ENCODE results near the gene MRPS11. TPM values are rescaled to one million over a fixed set of nuclear protein-coding genes. Genes with fewer than 3 reads are reported as not detected.
"Not testable (repeated sequence)": the region's sequence is repeated elsewhere in the genome, so short reads cannot be mapped to it uniquely, and the experiment has no call there.

MRPS11 gene
- 68.7 and 72.6 TPM in 2 replicates for total RNA-seq

DNA sequence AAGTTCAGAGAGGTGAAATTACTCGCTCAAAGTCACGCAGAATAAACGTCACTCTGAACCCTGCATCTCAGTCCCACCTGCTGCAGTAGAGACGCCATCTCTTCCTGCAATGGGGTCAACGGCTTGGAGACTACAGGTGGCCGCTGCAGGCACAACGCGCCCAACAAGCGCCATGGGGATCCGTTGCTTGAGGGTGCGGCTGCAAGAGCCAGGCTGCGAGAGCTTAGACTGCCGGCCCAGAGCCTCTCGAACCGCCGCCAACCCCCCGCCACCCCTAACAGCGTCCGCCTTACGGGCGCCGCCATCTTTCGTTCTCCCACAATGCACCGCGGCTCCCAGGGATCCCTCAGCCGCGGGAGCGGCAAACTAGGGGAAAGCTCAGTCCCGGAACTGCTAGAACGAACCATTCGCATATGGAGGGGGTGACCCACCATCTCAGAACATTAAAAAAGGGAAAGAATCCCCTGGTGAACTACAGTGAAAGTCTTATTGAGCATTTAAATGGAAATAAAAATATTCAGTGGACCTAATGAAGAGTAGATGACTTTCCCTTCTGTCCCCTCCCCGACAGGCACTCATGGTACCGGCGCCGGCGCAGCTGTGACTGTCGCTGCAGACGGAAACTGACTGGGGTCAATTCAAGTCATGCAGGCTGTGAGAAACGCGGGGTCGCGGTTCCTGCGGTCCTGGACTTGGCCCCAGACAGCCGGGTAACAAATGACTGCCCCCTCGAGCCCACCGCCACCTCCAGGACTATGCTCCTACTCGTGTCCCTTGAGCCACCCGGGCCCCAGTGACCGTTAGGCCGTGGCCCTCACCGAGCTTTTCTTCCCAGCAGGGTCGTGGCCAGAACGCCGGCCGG is at the start of gene MRPS11, which contains the start of gene MRPL46:
Gene MRPS11 (plus strand): TSS at position 636 of the 862 bp plus-strand sequence. CDS start 10 bp downstream, at position 646.
Gene MRPL46 (minus strand): TSS at position 316 of the 862 bp plus-strand sequence. CDS start 11 bp downstream, at position 305.
- Mint-ChIP-seq H3K27ac (peak within 1 kb of the TSS; percentile 97), H3K36me3 (ENCODE audit: low read depth) (peaks cover 38% of the 10 kb centered on the region), H3K4me1 (peaks cover 33% of the 10 kb centered on the region), H3K9me3 (no peaks in the 10 kb centered on the region), H3K27me3 (no peaks in the 10 kb centered on the region), H3K4me3 (peak within 1 kb of the TSS; percentile 93)
- peak; percentile 97 for DNase-seq
- intact Hi-C loops (cut with micrococcal nuclease), result loop anchor here (1.0 to 2.0 kb wide), 3 partner anchors 79 to 430 kb away; partner anchors contain the start of gene DET1

DNA sequence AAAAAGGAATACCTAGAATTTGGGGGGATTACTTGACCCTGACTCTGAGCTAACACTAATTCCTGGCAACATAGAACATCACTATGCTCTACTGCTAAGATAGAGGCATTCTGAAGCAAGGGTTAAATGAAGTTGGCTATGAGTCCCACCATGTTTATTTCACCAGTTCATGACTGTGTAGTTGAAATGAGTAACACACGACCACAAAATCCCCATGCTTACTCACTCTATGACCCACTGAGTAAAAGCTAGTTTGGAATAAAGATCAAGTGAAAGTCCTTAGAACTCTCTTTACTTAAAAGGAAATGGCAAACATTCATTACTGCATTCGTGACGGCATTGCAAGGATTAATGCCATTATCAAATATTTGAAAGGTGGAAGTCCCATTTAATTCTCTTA is 47.7 kb upstream of the MRPS11 start:
- peaks cover 25% of the 10 kb centered on the region for H3K27me3 Mint-ChIP-seq
- peaks cover 3% of the 10 kb centered on the region for H3K9me3 Mint-ChIP-seq
- intact Hi-C loops (cut with micrococcal nuclease), result no loop called here
- H3K4me3 Mint-ChIP-seq, result no peak overlapping the region
- no peak for DNase-seq
- no peaks in the 10 kb centered on the region for H3K36me3 Mint-ChIP-seq (ENCODE audit: low read depth)
- no peaks in the 10 kb centered on the region for H3K4me1 Mint-ChIP-seq
- no peak overlapping the region for H3K27ac Mint-ChIP-seq

DNA sequence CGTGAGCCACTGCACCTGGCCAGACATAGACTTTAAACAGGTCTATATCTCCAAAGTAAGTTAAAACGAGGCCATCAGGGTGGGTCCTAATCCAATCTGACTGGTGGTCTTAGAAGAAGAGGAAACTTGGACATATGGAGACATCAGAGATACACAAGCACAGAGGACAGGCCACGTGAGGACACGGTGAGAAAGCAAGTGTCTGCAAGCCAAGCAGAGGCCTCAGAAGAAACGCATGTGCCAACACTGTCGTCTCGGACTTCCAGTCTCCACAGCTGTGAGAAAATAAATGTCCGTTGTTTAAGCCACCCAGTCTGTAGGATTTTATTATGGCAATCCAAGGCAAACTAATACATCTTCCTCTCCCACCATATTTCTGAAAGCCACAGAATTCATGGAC is 44.2 kb upstream of the MRPS11 start:
- DNase-seq, result no peak
- no peaks in the 10 kb centered on the region for H3K4me1 Mint-ChIP-seq
- peaks cover 24% of the 10 kb centered on the region for H3K27me3 Mint-ChIP-seq
- H3K4me3 Mint-ChIP-seq, result no peak overlapping the region
- H3K27ac Mint-ChIP-seq, result no peak overlapping the region
- H3K36me3 Mint-ChIP-seq (ENCODE audit: low read depth), result no peaks in the 10 kb centered on the region
- H3K9me3 Mint-ChIP-seq, result peaks cover 3% of the 10 kb centered on the region
- intact Hi-C loops (cut with micrococcal nuclease), result no loop called here

DNA sequence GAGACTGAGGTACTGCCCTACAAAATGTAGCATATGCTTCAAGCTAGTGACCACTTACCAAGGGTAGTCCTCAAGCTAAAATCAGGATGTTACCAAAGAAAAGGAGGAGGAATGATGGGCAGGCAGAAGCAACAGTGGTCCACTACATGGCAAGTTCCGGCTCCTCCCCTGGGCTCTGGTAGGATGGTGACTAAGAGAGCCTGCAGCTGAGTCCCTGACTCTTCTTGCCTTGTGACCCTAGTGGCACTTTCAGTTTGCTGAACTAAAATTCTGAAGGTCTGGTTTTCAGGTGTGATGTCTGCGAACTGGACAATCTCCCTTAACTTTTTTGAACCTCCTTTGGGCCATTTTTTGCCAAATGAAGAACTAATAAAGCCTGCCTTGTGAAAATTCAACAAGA is 41.2 kb upstream of the MRPS11 start:
- Mint-ChIP-seq H3K27me3 (peaks cover 19% of the 10 kb centered on the region), H3K36me3 (ENCODE audit: low read depth) (no peaks in the 10 kb centered on the region), H3K4me1 (no peaks in the 10 kb centered on the region), H3K27ac (no peak overlapping the region), H3K9me3 (no peaks in the 10 kb centered on the region), H3K4me3 (no peak overlapping the region)
- intact Hi-C loops (cut with micrococcal nuclease), result no loop called here
- no peak for DNase-seq

DNA sequence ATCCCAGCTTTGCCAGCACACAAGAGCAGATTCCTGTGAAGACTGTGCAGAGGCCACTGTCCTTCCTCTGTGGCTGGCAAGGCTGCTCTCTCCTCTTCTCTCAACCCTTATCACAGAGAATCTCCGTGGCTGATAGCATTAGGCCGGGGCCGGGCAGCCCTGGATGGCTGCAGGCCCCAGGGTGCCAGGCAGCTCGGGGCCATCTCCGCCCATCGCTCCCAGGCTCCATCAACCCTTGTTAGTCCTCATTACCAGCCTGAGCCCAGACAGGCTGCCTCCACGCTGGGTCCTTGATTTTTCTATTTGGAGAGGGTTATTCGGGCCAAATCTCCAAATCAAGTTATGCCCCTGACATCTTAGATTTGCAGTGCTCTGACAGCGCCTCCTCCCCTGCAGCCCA is 39.5 kb upstream of the MRPS11 start:
- Mint-ChIP-seq H3K4me3 (no peak overlapping the region), H3K36me3 (ENCODE audit: low read depth) (no peaks in the 10 kb centered on the region), H3K4me1 (no peaks in the 10 kb centered on the region), H3K27me3 (peaks cover 19% of the 10 kb centered on the region), H3K27ac (no peak overlapping the region), H3K9me3 (no peaks in the 10 kb centered on the region)
- intact Hi-C loops (cut with micrococcal nuclease), result no loop called here
- DNase-seq, result no peak

DNA sequence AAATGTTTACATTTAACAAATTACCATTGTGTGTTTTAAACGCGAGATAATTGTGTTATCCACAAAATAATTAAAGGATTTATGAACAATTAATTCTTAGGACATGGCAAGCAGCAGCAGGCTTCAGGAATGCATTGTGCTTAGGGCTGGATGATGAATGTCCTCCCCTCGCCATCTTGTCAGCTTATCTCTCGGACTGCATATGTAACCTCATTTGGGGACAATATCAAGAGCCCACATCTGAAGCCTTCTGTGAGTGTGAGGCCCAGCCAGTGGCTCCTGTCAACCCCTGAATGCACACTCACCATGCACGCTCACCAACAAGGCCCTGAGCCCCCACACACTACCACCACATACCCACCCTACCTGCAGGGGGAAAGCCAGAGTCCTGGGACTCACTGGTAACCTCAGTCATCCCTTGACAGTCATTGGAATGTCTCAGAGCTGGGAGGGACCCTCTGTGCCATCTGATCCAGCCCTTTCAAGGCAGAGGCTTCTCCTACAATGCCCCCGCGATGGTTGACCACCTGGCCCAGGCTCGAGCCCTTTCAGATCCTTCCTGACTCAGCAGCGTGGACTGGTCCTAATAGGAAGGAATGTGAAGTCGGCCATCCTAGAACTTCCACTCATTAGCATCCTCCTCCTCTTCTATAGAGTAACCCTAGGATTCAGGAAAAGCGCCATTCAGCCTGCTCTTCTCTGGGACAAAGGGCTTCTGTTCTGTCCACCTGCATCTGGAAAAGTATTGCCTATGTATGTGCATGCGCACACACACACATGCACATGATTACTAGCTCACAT is 38.5 kb upstream of the MRPS11 start:
- Mint-ChIP-seq H3K27ac (no peak overlapping the region), H3K27me3 (peaks cover 22% of the 10 kb centered on the region), H3K4me3 (no peak overlapping the region), H3K9me3 (no peaks in the 10 kb centered on the region), H3K36me3 (ENCODE audit: low read depth) (no peaks in the 10 kb centered on the region), H3K4me1 (no peaks in the 10 kb centered on the region)
- no peak for DNase-seq
- intact Hi-C loops (cut with micrococcal nuclease), result no loop called here

GRCh38 chr15:88430051-88430450 is 37.5 kb upstream of the MRPS11 start:
- H3K36me3 Mint-ChIP-seq (ENCODE audit: low read depth), result no peaks in the 10 kb centered on the region
- no peak overlapping the region for H3K4me3 Mint-ChIP-seq
- H3K27ac Mint-ChIP-seq, result no peak overlapping the region
- no peaks in the 10 kb centered on the region for H3K4me1 Mint-ChIP-seq
- H3K9me3 Mint-ChIP-seq, result no peaks in the 10 kb centered on the region
- H3K27me3 Mint-ChIP-seq, result peaks cover 22% of the 10 kb centered on the region
- no peak for DNase-seq
- intact Hi-C loops (cut with micrococcal nuclease), result no loop called here

GRCh38 chr15:88431441-88431840 is 36.1 kb upstream of the MRPS11 start:
- Mint-ChIP-seq H3K27ac (no peak overlapping the region), H3K36me3 (ENCODE audit: low read depth) (no peaks in the 10 kb centered on the region)

DNA sequence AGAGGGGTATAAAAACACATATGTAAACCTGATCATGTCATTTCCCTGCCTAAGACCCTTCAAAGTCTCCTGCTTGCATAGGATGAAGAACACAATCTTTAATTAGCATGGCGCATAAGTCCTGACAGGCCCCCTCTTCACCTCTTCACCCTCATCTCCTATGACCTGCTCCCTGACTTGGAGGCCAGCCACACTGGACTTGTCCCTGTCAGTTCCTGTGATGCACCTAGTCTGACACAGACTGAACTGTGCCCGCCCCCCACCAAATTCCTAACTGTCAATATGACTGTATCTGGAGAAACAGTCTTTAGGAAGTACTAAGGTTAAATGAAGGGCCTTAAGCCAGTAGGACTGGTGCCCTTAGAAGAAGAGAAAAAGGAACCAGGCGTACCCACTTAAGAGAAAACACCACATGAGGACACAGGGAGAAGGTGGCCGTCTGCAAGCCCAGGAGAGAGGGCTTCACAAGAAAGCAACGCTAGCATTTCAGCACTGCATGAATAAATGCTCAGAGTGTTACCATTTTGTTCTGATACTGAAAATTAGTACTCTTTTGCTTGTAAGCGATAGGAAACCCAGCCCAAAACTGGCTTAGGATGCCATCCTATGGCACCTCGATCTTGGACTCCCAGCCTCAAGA is 34.3 kb upstream of the MRPS11 start:
- Mint-ChIP-seq H3K27ac (no peak overlapping the region), H3K4me1 (no peaks in the 10 kb centered on the region), H3K27me3 (peaks cover 17% of the 10 kb centered on the region), H3K36me3 (ENCODE audit: low read depth) (no peaks in the 10 kb centered on the region), H3K4me3 (no peak overlapping the region), H3K9me3 (no peaks in the 10 kb centered on the region)
- DNase-seq, result no peak
- intact Hi-C loops (cut with micrococcal nuclease), result no loop called here

More at GRCh38 chr15:88431441-88431840, 36.1 kb upstream of the MRPS11 start:
- intact Hi-C loops (cut with micrococcal nuclease), result no loop called here
- Mint-ChIP-seq H3K4me3 (no peak overlapping the region), H3K9me3 (no peaks in the 10 kb centered on the region), H3K4me1 (no peaks in the 10 kb centered on the region), H3K27me3 (peaks cover 22% of the 10 kb centered on the region)
- DNase-seq, result no peak

DNA sequence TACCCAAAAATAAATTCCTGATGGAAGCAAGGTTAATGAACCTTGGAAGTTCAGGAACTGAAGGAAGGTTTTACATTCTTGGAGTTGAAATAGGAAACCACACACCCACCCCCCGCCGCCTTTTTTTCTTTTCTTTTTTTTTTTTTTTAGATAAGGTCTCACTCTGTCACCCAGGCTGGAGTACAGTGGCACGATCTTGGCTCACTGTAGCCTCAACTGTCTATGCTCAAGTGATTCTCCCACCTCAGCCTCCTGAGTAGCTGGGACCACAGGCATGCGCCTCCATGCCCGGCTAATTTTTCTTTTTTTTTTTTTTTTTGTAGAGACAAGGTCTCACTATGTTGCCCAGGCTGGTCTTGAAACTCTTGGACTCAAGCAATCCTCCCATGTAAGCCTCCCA is 33.4 kb upstream of the MRPS11 start:
- H3K27me3 Mint-ChIP-seq, result peaks cover 13% of the 10 kb centered on the region
- DNase-seq; H3K27ac Mint-ChIP-seq; H3K9me3 Mint-ChIP-seq; H3K36me3 Mint-ChIP-seq (ENCODE audit: low read depth); intact Hi-C loops (cut with micrococcal nuclease); H3K4me3 Mint-ChIP-seq; H3K4me1 Mint-ChIP-seq: not testable (repeated sequence)

DNA sequence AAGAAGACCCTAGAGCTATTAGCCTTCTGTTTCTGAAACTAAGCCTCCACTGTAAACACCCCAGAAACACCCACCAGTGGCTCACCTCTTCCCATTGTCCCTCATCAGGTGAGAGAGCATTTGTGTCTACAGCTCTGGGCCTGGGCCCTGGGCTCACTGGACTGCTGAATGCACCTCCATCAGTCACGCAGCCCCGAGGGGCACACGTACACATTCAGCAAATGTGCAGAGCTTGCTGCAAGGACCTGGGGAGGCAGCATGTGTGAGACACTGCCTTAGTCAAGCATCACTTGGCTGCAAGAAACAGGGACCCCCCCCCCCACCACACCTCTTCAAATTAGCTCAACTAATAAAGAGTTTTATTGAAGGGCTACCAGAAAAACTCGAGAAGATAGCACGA is 29.3 kb upstream of the MRPS11 start:
- no peaks in the 10 kb centered on the region for H3K36me3 Mint-ChIP-seq (ENCODE audit: low read depth)
- H3K27me3 Mint-ChIP-seq, result peaks cover 19% of the 10 kb centered on the region
- intact Hi-C loops (cut with micrococcal nuclease), result no loop called here
- H3K4me1 Mint-ChIP-seq, result peaks cover 2% of the 10 kb centered on the region
- no peak overlapping the region for H3K4me3 Mint-ChIP-seq
- no peak overlapping the region for H3K27ac Mint-ChIP-seq
- DNase-seq, result no peak
- H3K9me3 Mint-ChIP-seq, result peaks cover under 1% of the 10 kb centered on the region

GRCh38 chr15:88440021-88440420 is 27.5 kb upstream of the MRPS11 start:
- peaks cover 28% of the 10 kb centered on the region for H3K27me3 Mint-ChIP-seq
- H3K4me3 Mint-ChIP-seq, result no peak overlapping the region
- no peaks in the 10 kb centered on the region for H3K36me3 Mint-ChIP-seq (ENCODE audit: low read depth)
- intact Hi-C loops (cut with micrococcal nuclease), result no loop called here
- no peak overlapping the region for H3K27ac Mint-ChIP-seq
- H3K4me1 Mint-ChIP-seq, result peaks cover 2% of the 10 kb centered on the region
- no peak for DNase-seq
- peaks cover 7% of the 10 kb centered on the region for H3K9me3 Mint-ChIP-seq

DNA sequence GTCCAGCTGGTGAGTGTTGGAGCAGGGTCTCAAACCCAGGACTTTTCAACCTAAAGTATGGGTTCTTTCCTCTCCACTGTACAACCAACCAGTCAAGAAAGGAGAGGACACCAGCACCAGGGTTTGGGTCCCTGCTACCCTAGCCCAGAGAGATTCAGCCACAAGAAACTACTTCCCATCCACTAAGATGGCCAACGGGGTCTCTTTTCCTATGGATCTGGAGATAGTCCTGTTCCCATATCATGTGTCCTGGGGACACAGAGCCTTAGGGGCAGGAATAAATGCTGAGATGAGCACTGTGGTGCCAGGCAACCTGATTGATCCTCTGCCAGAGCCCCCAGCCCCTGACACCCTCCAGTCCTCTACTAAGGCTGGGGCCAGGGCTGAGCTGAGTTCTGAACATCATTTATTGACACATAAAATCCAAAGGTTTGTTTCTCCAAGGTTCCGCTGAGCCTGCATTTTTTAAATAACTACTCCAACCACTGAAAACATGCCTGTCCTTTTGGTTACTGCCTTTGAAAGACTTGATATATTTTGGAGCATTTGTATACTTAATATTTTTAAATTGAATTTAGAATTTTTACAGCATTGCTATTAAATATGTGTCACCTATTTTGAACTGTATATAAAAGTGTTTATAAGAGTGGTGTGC is 26.3 kb upstream of the MRPS11 start:
- H3K4me1 Mint-ChIP-seq, result peaks cover 2% of the 10 kb centered on the region
- no peak for DNase-seq
- intact Hi-C loops (cut with micrococcal nuclease), result no loop called here
- no peaks in the 10 kb centered on the region for H3K36me3 Mint-ChIP-seq (ENCODE audit: low read depth)
- H3K4me3 Mint-ChIP-seq, result no peak overlapping the region
- H3K27me3 Mint-ChIP-seq, result peaks cover 24% of the 10 kb centered on the region
- H3K9me3 Mint-ChIP-seq, result peaks cover 7% of the 10 kb centered on the region
- H3K27ac Mint-ChIP-seq, result no peak overlapping the region
